K562 (cell line): Measurements from ENCODE around the gene C1orf167. TPM values are rescaled to one million over a fixed set of nuclear protein-coding genes. Genes with fewer than 3 reads are reported as not detected.

Experiments
- CC2D1A ChIP-seq: fragments of 450-650 bp; IDR thresholded peaks from 2 replicates; pipeline ENCODE4 v1.6.1; 2017; ENCODE audit warnings: mild to moderate bottlenecking
- KDM5B ChIP-seq: fragments of 200-600 bp; sonication (generic); IDR thresholded peaks from 2 replicates; pipeline ENCODE4 v1.6.1; 2012; ENCODE audit warnings: low read depth, mild to moderate bottlenecking, moderate library complexity, low read length, control low read depth, inconsistent platforms; ENCODE audit not compliant: insufficient replicate concordance
- MAZ ChIP-seq, 2 experiments: fragments of 450-650 bp in 1 of 2; sonication (generic) in 1 of 2; formaldehyde crosslinking; IDR thresholded peaks in 1 of 2; conservative IDR thresholded peaks in 1 of 2; 2 replicates each; pipeline versions ENCODE4 v1.4.0 to v1.5.0; 2020; ENCODE audit warnings: mild to moderate bottlenecking in 1 of 2, missing genetic modification reagents in 1 of 2
- MECOM ChIP-seq: fragments of 250-450 bp; sonication (Bioruptor Pico); IDR thresholded peaks from 2 replicates; pipeline ENCODE4 v1.8.0; 2022; ENCODE audit warnings: inconsistent platforms
- NCOR1 ChIP-seq: fragments of 450-650 bp; IDR thresholded peaks from 2 replicates; pipeline ENCODE4 v1.6.1; 2016; ENCODE audit warnings: mild to moderate bottlenecking, moderate library complexity
- NR2C1 ChIP-seq, 2 experiments: fragments of 450-650 bp; IDR thresholded peaks; 2 replicates each; pipeline ENCODE4 v1.6.1; 2017; ENCODE audit warnings: mild to moderate bottlenecking in 2 of 2, antibody characterized with exemption in 1 of 2, inconsistent platforms in 1 of 2, missing compliant biosample characterization in 1 of 2, missing genetic modification characterization in 1 of 2
- OTX1 ChIP-seq: fragments of 450-650 bp; formaldehyde crosslinking; IDR thresholded peaks from 2 replicates; pipeline ENCODE4 v1.4.0; 2022; ENCODE audit warnings: mild to moderate bottlenecking
- POLR3G ChIP-seq: IDR thresholded peaks from 2 replicates; pipeline ENCODE4 v1.6.1; 2011; ENCODE audit not compliant: insufficient read length, insufficient replicate concordance; ENCODE audit errors: extremely low read depth
- PRMT5 ChIP-seq: sonication (generic); formaldehyde crosslinking; IDR thresholded peaks from 2 replicates; pipeline ENCODE4 v1.5.0; 2020; ENCODE audit warnings: missing genetic modification reagents
- SMARCE1 ChIP-seq: fragments of 450-650 bp; IDR thresholded peaks from 2 replicates; pipeline ENCODE4 v1.7.1; 2016; ENCODE audit warnings: mild to moderate bottlenecking
- SRSF1 ChIP-seq: fragments of 200-400 bp; formaldehyde crosslinking; IDR thresholded peaks from 2 replicates; pipeline ENCODE4 v1.6.1; 2017; ENCODE audit warnings: mild to moderate bottlenecking, low read depth, low read length, moderate library complexity
- SRSF3 ChIP-seq: fragments of 200-400 bp; formaldehyde crosslinking; IDR thresholded peaks from 2 replicates; pipeline ENCODE4 v1.6.1; 2016; ENCODE audit warnings: mild to moderate bottlenecking, low read length, moderate library complexity; ENCODE audit not compliant: insufficient read depth
- TAF1 ChIP-seq: IDR thresholded peaks from 2 replicates; pipeline ENCODE4 v1.6.1; 2011; ENCODE audit warnings: mild to moderate bottlenecking, low read length, moderate library complexity; ENCODE audit not compliant: insufficient read depth, control insufficient read depth, severe bottlenecking; ENCODE audit errors: extremely low read depth
- TCF7L2 ChIP-seq: fragments of 150-350 bp; IDR thresholded peaks from 2 replicates; pipeline ENCODE4 v1.6.1; 2016; ENCODE audit warnings: low read depth, mild to moderate bottlenecking, low read length, moderate library complexity
- ZKSCAN3 ChIP-seq: fragments of 250-450 bp; sonication (Bioruptor Pico); IDR thresholded peaks from 2 replicates; pipeline ENCODE4 v1.4.0; 2020
- ZNF395 ChIP-seq: fragments of 200-800 bp; sonication (Bioruptor generic); IDR thresholded peaks from 2 replicates; pipeline ENCODE4 v1.6.1; 2017; ENCODE audit warnings: missing genetic modification characterization, missing compliant biosample characterization
- ZNF778 ChIP-seq: fragments of 450-650 bp; formaldehyde crosslinking; IDR thresholded peaks from 2 replicates; pipeline ENCODE4 v1.4.0; 2020; ENCODE audit warnings: mild to moderate bottlenecking, moderate library complexity
- ZNF830 ChIP-seq: fragments of 250-450 bp; sonication (Bioruptor Pico); IDR thresholded peaks from 2 replicates; pipeline ENCODE4 v1.5.0; 2021; ENCODE audit warnings: mild to moderate bottlenecking
- polyA plus RNA-seq, 8 experiments: library from polyadenylated mRNA; depleted of rRNA in 4 of 8; stranded (reverse) in 5 of 8; unstranded in 3 of 8; fragments of >200 nt; fragmentation: Nextera tagmentation in 2 of 8; fragmentation: Illumina TruSeq in 1 of 8; extraction: Ambion mirVana in 2 of 8; extraction: Trizol in 1 of 8; gene quantifications; 2 replicates each; pipeline versions ENCODE4 v1.2.1 to v1.2.3, GENCODE V29; 2011 to 2014; ENCODE audit warnings: inconsistent platforms in 1 of 8, missing spikeins in 1 of 8
- total RNA-seq, 7 experiments: library from RNA; depleted of rRNA in 6 of 7; stranded (reverse); fragments of >200 nt in 6 of 7; fragmentation: Illumina TruSeq in 2 of 7; extraction: Trizol in 2 of 7; gene quantifications; 2 replicates each; pipeline versions ENCODE4 v1.2.1 to v1.2.3, GENCODE V29; 2011 to 2021; ENCODE audit warnings: low replicate concordance in 1 of 7
- TF ChIP-seq, protein P1 (sequence below), 2 experiments: fragments of 450-650 bp; IDR thresholded peaks; 2 replicates each; pipeline ENCODE4 v1.6.1; 2018; ENCODE audit warnings: mild to moderate bottlenecking in 2 of 2, low read depth in 1 of 2; ENCODE audit not compliant: partially characterized antibody in 2 of 2
- TF ChIP-seq, protein P2 (sequence below), 2 experiments: fragments of 250-450 bp in 1 of 2; fragments of 450-650 bp in 1 of 2; sonication (Bioruptor Pico) in 1 of 2; IDR thresholded peaks; 2 replicates each; pipeline versions ENCODE4 v1.6.1 to v1.8.0; 2016 to 2021; ENCODE audit warnings: mild to moderate bottlenecking in 2 of 2, moderate library complexity in 2 of 2, missing compliant biosample characterization in 1 of 2, missing genetic modification characterization in 1 of 2
- TF ChIP-seq, protein P3 (sequence below): sonication (generic); formaldehyde crosslinking; IDR thresholded peaks from 2 replicates; pipeline ENCODE4 v1.8.1; 2023; ENCODE audit warnings: mild to moderate bottlenecking, missing genetic modification reagents

Gene C1orf167
- total and polyA plus RNA-seq, 9 of the 15 experiments (the other 6 are each of a cell fraction or from before 2014, with no cell fraction given), result 0.22 to 0.86 (median 0.31) TPM; not detected in 2

GRCh38 chr1:11787251-11787803 lies 25.3 kb downstream of the C1orf167 start (continued):
- TF ChIP-seq SRSF1 (no peak), ZNF830 (CRISPR knock-in tag) (no peak), NCOR1 (0 out of 2 replicates have a peak, but pooled peaks have one; percentile 12), MAZ (CRISPR knock-in tag; conservative IDR thresholded peaks at IDR 0.05 in 1 of 2, IDR thresholded peaks at IDR 0.05 in 1 of 2) (peak in 1 of 2 experiments; percentile 9; a peak in 2 of 4 replicates), POLR3G (no peak), TCF7L2 (no peak), KDM5B (peak; percentile 33), OTX1 (CRISPR knock-in tag) (no peak), PRMT5 (CRISPR knock-in tag) (no peak), CC2D1A (no peak), ZNF395 (0 out of 2 replicates have a peak, but pooled peaks have one; percentile 42), TAF1 (no peak), ZNF778 (CRISPR knock-in tag) (no peak), SMARCE1 (no peak), NR2C1 (IDR thresholded peaks at IDR 0.05) (no peak), NR2C1 (tag; IDR thresholded peaks at IDR 0.05) (no peak), MECOM (CRISPR knock-in tag) (no peak), ZKSCAN3 (CRISPR knock-in tag) (no peak), SRSF3 (no peak)
- TF ChIP-seq, protein P1, sequence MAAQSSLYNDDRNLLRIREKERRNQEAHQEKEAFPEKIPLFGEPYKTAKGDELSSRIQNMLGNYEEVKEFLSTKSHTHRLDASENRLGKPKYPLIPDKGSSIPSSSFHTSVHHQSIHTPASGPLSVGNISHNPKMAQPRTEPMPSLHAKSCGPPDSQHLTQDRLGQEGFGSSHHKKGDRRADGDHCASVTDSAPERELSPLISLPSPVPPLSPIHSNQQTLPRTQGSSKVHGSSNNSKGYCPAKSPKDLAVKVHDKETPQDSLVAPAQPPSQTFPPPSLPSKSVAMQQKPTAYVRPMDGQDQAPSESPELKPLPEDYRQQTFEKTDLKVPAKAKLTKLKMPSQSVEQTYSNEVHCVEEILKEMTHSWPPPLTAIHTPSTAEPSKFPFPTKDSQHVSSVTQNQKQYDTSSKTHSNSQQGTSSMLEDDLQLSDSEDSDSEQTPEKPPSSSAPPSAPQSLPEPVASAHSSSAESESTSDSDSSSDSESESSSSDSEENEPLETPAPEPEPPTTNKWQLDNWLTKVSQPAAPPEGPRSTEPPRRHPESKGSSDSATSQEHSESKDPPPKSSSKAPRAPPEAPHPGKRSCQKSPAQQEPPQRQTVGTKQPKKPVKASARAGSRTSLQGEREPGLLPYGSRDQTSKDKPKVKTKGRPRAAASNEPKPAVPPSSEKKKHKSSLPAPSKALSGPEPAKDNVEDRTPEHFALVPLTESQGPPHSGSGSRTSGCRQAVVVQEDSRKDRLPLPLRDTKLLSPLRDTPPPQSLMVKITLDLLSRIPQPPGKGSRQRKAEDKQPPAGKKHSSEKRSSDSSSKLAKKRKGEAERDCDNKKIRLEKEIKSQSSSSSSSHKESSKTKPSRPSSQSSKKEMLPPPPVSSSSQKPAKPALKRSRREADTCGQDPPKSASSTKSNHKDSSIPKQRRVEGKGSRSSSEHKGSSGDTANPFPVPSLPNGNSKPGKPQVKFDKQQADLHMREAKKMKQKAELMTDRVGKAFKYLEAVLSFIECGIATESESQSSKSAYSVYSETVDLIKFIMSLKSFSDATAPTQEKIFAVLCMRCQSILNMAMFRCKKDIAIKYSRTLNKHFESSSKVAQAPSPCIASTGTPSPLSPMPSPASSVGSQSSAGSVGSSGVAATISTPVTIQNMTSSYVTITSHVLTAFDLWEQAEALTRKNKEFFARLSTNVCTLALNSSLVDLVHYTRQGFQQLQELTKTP (IDR thresholded peaks at IDR 0.05; ENCODE audit: low read depth in 1 of 2, partially characterized antibody in 2 of 2), result no peak
- TF ChIP-seq, protein P2, sequence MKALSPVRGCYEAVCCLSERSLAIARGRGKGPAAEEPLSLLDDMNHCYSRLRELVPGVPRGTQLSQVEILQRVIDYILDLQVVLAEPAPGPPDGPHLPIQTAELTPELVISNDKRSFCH (CRISPR knock-in tag; IDR thresholded peaks at IDR 0.05), result no peak
- TF ChIP-seq, protein P2 (tag; IDR thresholded peaks at IDR 0.05), result no peak
- TF ChIP-seq, protein P3, sequence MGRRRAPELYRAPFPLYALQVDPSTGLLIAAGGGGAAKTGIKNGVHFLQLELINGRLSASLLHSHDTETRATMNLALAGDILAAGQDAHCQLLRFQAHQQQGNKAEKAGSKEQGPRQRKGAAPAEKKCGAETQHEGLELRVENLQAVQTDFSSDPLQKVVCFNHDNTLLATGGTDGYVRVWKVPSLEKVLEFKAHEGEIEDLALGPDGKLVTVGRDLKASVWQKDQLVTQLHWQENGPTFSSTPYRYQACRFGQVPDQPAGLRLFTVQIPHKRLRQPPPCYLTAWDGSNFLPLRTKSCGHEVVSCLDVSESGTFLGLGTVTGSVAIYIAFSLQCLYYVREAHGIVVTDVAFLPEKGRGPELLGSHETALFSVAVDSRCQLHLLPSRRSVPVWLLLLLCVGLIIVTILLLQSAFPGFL (CRISPR knock-in tag), result no peak
